ENCODE results near the gene EGLN2.

GRCh38 chr19:40808021-40808325 lies 9.0 kb downstream of the EGLN2 start:
- TF ChIP-seq POLR2AphosphoS5 (IDR thresholded peaks at IDR 0.05; ENCODE audit: low read depth) (no peak), REST (IDR thresholded peaks at IDR 0.05; ENCODE audit: insufficient replicate concordance, low read depth) (no peak)
- TF ChIP-seq, protein P1, sequence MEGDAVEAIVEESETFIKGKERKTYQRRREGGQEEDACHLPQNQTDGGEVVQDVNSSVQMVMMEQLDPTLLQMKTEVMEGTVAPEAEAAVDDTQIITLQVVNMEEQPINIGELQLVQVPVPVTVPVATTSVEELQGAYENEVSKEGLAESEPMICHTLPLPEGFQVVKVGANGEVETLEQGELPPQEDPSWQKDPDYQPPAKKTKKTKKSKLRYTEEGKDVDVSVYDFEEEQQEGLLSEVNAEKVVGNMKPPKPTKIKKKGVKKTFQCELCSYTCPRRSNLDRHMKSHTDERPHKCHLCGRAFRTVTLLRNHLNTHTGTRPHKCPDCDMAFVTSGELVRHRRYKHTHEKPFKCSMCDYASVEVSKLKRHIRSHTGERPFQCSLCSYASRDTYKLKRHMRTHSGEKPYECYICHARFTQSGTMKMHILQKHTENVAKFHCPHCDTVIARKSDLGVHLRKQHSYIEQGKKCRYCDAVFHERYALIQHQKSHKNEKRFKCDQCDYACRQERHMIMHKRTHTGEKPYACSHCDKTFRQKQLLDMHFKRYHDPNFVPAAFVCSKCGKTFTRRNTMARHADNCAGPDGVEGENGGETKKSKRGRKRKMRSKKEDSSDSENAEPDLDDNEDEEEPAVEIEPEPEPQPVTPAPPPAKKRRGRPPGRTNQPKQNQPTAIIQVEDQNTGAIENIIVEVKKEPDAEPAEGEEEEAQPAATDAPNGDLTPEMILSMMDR (IDR thresholded peaks at IDR 0.05; ENCODE audit: insufficient read depth, low read length) = no peak

Data from HL-60 (cell line).